Neural cell (in vitro differentiated cells): ENCODE measurements around the gene RDH13.

Source experiments
- CTCF ChIP-seq: fragments of 450-650 bp; IDR thresholded peaks from 2 replicates; pipeline ENCODE4 v1.5.1; 2014; ENCODE audit warnings: antibody characterized with exemption, mild to moderate bottlenecking, moderate library complexity; ENCODE audit not compliant: poor library complexity, severe bottlenecking
- EP300 ChIP-seq: fragments of 450-650 bp; conservative IDR thresholded peaks from 2 replicates; pipeline ENCODE4 v1.6.1; 2014; ENCODE audit warnings: antibody characterized with exemption, mild to moderate bottlenecking, moderate library complexity; ENCODE audit not compliant: poor library complexity, severe bottlenecking
- EZH2 ChIP-seq: fragments of 200-600, 300-800 bp; shearing (Covaris generic), sonication (generic); IDR thresholded peaks from 2 replicates; pipeline ENCODE4 v1.6.1; 2014; ENCODE audit warnings: antibody characterized with exemption, low read length, borderline replicate concordance, mild to moderate bottlenecking; ENCODE audit not compliant: insufficient read depth, poor library complexity, severe bottlenecking
- POLR2AphosphoS5 ChIP-seq: IDR thresholded peaks from 2 replicates; pipeline ENCODE4 v1.6.1; 2012
- RAD21 ChIP-seq: fragments of 450-650 bp; conservative IDR thresholded peaks from 2 replicates; pipeline ENCODE4 v1.6.1; 2014; ENCODE audit warnings: antibody characterized with exemption, mild to moderate bottlenecking, moderate library complexity
- SMC3 ChIP-seq: fragments of 450-650 bp; conservative IDR thresholded peaks from 2 replicates; pipeline ENCODE4 v1.6.1; 2014; ENCODE audit warnings: antibody characterized with exemption, mild to moderate bottlenecking, moderate library complexity; ENCODE audit not compliant: poor library complexity
- TAF1 ChIP-seq: IDR thresholded peaks from 2 replicates; pipeline ENCODE4 v1.6.1; 2012; ENCODE audit warnings: low read depth
- TF ChIP-seq, protein P1 (sequence below): IDR thresholded peaks from 2 replicates; pipeline ENCODE4 v1.6.1; 2012; ENCODE audit warnings: borderline replicate concordance

DNA sequence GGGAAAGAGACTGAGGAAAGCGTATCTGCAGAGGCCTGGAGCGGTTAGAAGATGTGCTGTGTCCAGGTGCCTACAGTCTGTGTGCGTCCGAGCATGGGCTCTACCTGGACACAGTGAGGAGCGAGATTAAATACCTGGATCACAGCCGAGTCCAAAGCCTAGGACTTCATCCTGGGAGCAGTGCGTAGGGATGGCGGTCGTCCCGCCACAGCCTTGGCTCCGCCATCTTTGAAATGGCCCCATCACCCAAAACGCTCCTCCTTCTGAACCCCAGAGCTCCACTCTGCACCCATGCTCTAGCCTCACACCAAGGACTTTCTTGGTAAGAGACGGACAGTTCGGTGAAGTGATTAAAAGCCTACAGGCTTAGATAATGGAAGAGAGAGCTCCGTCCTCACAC is 44.7 kb downstream of the RDH13 start:
- TF ChIP-seq CTCF, result no peak
- no peak for TF ChIP-seq RAD21
- no peak for TF ChIP-seq POLR2AphosphoS5
- TF ChIP-seq EZH2, result no peak
- TF ChIP-seq, protein P1, sequence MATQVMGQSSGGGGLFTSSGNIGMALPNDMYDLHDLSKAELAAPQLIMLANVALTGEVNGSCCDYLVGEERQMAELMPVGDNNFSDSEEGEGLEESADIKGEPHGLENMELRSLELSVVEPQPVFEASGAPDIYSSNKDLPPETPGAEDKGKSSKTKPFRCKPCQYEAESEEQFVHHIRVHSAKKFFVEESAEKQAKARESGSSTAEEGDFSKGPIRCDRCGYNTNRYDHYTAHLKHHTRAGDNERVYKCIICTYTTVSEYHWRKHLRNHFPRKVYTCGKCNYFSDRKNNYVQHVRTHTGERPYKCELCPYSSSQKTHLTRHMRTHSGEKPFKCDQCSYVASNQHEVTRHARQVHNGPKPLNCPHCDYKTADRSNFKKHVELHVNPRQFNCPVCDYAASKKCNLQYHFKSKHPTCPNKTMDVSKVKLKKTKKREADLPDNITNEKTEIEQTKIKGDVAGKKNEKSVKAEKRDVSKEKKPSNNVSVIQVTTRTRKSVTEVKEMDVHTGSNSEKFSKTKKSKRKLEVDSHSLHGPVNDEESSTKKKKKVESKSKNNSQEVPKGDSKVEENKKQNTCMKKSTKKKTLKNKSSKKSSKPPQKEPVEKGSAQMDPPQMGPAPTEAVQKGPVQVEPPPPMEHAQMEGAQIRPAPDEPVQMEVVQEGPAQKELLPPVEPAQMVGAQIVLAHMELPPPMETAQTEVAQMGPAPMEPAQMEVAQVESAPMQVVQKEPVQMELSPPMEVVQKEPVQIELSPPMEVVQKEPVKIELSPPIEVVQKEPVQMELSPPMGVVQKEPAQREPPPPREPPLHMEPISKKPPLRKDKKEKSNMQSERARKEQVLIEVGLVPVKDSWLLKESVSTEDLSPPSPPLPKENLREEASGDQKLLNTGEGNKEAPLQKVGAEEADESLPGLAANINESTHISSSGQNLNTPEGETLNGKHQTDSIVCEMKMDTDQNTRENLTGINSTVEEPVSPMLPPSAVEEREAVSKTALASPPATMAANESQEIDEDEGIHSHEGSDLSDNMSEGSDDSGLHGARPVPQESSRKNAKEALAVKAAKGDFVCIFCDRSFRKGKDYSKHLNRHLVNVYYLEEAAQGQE, result no peak
- no peak for TF ChIP-seq SMC3
- no peak for TF ChIP-seq TAF1
- TF ChIP-seq EP300, result no peak
